ENCODE measurements around the gene MSH3. TPM values are rescaled to one million over a fixed set of nuclear protein-coding genes. Genes with fewer than 3 reads are reported as not detected.
"Not testable (repeated sequence)": the region's sequence is repeated elsewhere in the genome, so short reads cannot be mapped to it uniquely, and the experiment has no call there.

MSH3 gene
- total RNA-seq, 2 experiments from 2014 or later, result 23.0 to 23.4 TPM

DNA sequence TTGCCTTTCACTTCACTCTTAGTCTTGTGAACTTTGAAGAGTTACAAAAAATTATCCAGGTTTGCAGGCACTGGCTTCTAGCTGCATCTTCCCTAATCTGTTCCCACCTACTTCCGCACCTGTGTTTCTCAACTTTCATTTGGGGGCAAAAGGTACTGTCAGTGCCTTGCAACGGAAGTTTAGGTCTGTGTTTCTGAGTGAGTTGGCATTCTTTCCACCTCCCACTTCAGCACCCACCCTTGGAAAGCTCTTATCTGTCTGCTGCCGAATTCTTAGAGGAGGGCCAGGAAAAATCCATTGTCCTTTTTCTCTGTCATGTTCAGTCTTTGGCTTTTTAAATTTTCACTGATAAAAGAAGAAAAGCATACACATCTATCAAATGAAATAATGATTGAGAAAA is 216.0 kb downstream of the MSH3 start:
- Mint-ChIP-seq H3K4me3 (no peak overlapping the region), H3K4me1 (ENCODE audit: low read depth) (peaks cover 29% of the 10 kb centered on the region), H3K27ac (no peak overlapping the region), H3K36me3 (ENCODE audit: low read depth) (peaks cover 47% of the 10 kb centered on the region), H3K9me3 (no peaks in the 10 kb centered on the region), H3K27me3 (no peaks in the 10 kb centered on the region)
- ChIA-PET CTCF (no interaction called here), POLR2A (interaction anchor here (0.6 kb wide), 1 partner anchor 115 kb away, joined by 3 read pairs; no protein-coding TSS in a partner anchor)
- intact Hi-C loops (cut with micrococcal nuclease), result no loop called here
- ATAC-seq (no peak), DNase-seq (no peak)
- TF ChIP-seq, protein P1, sequence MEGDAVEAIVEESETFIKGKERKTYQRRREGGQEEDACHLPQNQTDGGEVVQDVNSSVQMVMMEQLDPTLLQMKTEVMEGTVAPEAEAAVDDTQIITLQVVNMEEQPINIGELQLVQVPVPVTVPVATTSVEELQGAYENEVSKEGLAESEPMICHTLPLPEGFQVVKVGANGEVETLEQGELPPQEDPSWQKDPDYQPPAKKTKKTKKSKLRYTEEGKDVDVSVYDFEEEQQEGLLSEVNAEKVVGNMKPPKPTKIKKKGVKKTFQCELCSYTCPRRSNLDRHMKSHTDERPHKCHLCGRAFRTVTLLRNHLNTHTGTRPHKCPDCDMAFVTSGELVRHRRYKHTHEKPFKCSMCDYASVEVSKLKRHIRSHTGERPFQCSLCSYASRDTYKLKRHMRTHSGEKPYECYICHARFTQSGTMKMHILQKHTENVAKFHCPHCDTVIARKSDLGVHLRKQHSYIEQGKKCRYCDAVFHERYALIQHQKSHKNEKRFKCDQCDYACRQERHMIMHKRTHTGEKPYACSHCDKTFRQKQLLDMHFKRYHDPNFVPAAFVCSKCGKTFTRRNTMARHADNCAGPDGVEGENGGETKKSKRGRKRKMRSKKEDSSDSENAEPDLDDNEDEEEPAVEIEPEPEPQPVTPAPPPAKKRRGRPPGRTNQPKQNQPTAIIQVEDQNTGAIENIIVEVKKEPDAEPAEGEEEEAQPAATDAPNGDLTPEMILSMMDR (IDR thresholded peaks at IDR 0.05), result no peak

DNA sequence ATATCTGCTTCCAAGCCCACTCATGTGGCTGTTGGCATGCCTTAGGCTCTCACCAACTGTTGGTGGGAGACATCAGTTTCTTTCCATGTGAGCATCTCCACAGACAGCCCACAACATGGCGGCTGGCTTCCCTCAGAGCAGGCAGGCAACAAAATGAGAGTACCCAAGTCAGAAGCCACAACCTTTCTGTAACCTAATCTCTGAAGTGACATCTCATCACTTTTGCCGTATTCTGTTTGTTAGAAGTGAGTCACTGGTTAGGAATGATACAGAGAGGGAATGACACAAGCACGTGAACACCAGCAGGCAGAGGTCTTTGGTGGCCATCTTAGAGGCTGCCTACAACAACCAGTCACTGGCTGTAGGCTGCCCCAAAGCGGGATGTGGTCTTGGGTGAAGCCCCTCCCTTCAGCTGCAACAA is 217.1 kb downstream of the MSH3 start:
- POLR2A ChIA-PET, result no interaction called here
- no peaks in the 10 kb centered on the region for H3K9me3 Mint-ChIP-seq
- no peaks in the 10 kb centered on the region for H3K27me3 Mint-ChIP-seq
- ATAC-seq, result peak; percentile 91
- peaks cover 22% of the 10 kb centered on the region for H3K4me1 Mint-ChIP-seq (ENCODE audit: low read depth)
- no peak overlapping the region for H3K4me3 Mint-ChIP-seq
- peak overlapping the region; percentile 35 for H3K27ac Mint-ChIP-seq
- peak; percentile 44 for DNase-seq
- CTCF ChIA-PET, result no interaction called here
- peaks cover 46% of the 10 kb centered on the region for H3K36me3 Mint-ChIP-seq (ENCODE audit: low read depth)
- TF ChIP-seq, protein P1 (IDR thresholded peaks at IDR 0.05), result no peak
- intact Hi-C loops (cut with micrococcal nuclease), result no loop called here

- Mint-ChIP-seq H3K36me3 (ENCODE audit: low read depth) (peaks cover 40% of the 10 kb centered on the region), H3K27ac (no peak overlapping the region), H3K4me3 (no peak overlapping the region), H3K27me3 (no peaks in the 10 kb centered on the region), H3K4me1 (ENCODE audit: low read depth) (peaks cover 10% of the 10 kb centered on the region), H3K9me3 (no peaks in the 10 kb centered on the region)
- ATAC-seq, result no peak
- ChIA-PET CTCF (interaction anchor here (0.9 kb wide), 1 partner anchor 290 kb away, joined by 3 read pairs; no protein-coding TSS in a partner anchor), POLR2A (no interaction called here)
- intact Hi-C loops (cut with micrococcal nuclease), result no loop called here
- no peak for DNase-seq
- TF ChIP-seq, protein P1 (IDR thresholded peaks at IDR 0.05), result no peak
These were observed 219.7 kb downstream of the MSH3 start for GRCh38 chr5:80874162-80874561.

GRCh38 chr5:80877592-80877991 is 223.1 kb downstream of the MSH3 start:
- Mint-ChIP-seq H3K27me3 (no peaks in the 10 kb centered on the region), H3K36me3 (ENCODE audit: low read depth) (peaks cover 40% of the 10 kb centered on the region), H3K4me3 (no peak overlapping the region), H3K9me3 (peaks cover 5% of the 10 kb centered on the region), H3K27ac (no peak overlapping the region), H3K4me1 (ENCODE audit: low read depth) (no peaks in the 10 kb centered on the region)
- TF ChIP-seq, protein P1 (IDR thresholded peaks at IDR 0.05), result no peak
- no peak for ATAC-seq
- CTCF ChIA-PET, result no interaction called here
- intact Hi-C loops (cut with micrococcal nuclease), result no loop called here
- POLR2A ChIA-PET, result no interaction called here
- no peak for DNase-seq

- no peak for ATAC-seq
- DNase-seq, result no peak
- Mint-ChIP-seq H3K27me3 (no peaks in the 10 kb centered on the region), H3K27ac (no peak overlapping the region), H3K36me3 (ENCODE audit: low read depth) (peaks cover 26% of the 10 kb centered on the region), H3K9me3 (peaks cover 5% of the 10 kb centered on the region), H3K4me1 (ENCODE audit: low read depth) (peaks cover 17% of the 10 kb centered on the region), H3K4me3 (no peak overlapping the region)
- intact Hi-C loops (cut with micrococcal nuclease), result no loop called here
- POLR2A ChIA-PET, result no interaction called here
- CTCF ChIA-PET, result interaction anchor here (1.8 kb wide), 1 partner anchor 8 kb away, joined by 5 read pairs; no protein-coding TSS in a partner anchor
- TF ChIP-seq, protein P1 (IDR thresholded peaks at IDR 0.05), result no peak
These were observed 227.3 kb downstream of the MSH3 start for GRCh38 chr5:80881726-80882125.

GRCh38 chr5:80883390-80883789 is 228.9 kb downstream of the MSH3 start:
- H3K4me3 Mint-ChIP-seq, result not testable (repeated sequence)

More at GRCh38 chr5:80883390-80883789, 228.9 kb downstream of the MSH3 start:
- H3K9me3 Mint-ChIP-seq; intact Hi-C loops (cut with micrococcal nuclease); ATAC-seq; H3K27ac Mint-ChIP-seq; H3K27me3 Mint-ChIP-seq; DNase-seq: not testable (repeated sequence)
- Mint-ChIP-seq H3K36me3 (ENCODE audit: low read depth) (peaks cover 17% of the 10 kb centered on the region), H3K4me1 (ENCODE audit: low read depth) (peaks cover 17% of the 10 kb centered on the region)
- ChIA-PET CTCF (interaction anchor here (0.8 to 1.8 kb wide), 3 partner anchors 8 to 225 kb away, joined by 3 to 5 read pairs (median 3); no protein-coding TSS in a partner anchor), POLR2A (interaction anchor here (0.7 to 1.2 kb wide), 2 partner anchors 9 to 16 kb away, joined by 3 read pairs; no protein-coding TSS in a partner anchor)
